Measurements from ENCODE around the gene ZFP90. TPM values are rescaled to one million over a fixed set of nuclear protein-coding genes. Genes with fewer than 3 reads are reported as not detected.

The ZFP90 gene
- total RNA-seq, 6 donors from 2014 or later = 14.3 to 33.5 (median 20.6) TPM

DNA sequence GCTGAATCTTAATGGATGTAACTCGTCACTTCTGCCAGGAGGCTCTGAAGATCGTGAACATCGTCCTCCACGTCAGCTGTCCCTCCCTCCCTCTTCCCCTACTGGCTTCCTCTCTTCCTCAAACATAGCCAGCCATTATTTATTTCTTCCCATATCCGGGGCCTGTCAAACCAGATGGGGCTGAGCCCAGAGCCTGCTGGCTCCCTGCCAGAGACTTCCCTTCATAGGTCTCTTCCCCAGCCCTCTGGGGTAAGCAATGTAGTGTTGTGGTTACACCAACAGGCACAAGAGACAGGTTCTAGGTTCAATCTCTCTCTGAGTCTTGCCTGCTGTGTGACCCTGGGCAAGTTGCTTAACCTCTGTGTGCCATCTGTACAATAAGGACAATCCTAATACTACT lies 40.1 kb upstream of the ZFP90 start:
- TF ChIP-seq, protein P1, sequence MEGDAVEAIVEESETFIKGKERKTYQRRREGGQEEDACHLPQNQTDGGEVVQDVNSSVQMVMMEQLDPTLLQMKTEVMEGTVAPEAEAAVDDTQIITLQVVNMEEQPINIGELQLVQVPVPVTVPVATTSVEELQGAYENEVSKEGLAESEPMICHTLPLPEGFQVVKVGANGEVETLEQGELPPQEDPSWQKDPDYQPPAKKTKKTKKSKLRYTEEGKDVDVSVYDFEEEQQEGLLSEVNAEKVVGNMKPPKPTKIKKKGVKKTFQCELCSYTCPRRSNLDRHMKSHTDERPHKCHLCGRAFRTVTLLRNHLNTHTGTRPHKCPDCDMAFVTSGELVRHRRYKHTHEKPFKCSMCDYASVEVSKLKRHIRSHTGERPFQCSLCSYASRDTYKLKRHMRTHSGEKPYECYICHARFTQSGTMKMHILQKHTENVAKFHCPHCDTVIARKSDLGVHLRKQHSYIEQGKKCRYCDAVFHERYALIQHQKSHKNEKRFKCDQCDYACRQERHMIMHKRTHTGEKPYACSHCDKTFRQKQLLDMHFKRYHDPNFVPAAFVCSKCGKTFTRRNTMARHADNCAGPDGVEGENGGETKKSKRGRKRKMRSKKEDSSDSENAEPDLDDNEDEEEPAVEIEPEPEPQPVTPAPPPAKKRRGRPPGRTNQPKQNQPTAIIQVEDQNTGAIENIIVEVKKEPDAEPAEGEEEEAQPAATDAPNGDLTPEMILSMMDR (IDR thresholded peaks at IDR 0.05) = no peak
- TF ChIP-seq POLR2A (IDR thresholded peaks at IDR 0.05) (no peak), POLR2AphosphoS5 (IDR thresholded peaks at IDR 0.05) (no peak), EP300 (IDR thresholded peaks at IDR 0.05) (no peak)
- no peaks in the 10 kb centered on the region for H3K27me3 ChIP-seq
- no peak for DNase-seq
- no peak for ATAC-seq (ENCODE audit: low FRiP score in 2 of 2)
- H3K36me3 ChIP-seq = no peaks in the 10 kb centered on the region
- no peak overlapping the region for H3K4me3 ChIP-seq
- 25 to 33% methylated on average over 5 of the region's 5 CpGs for WGBS, 2 donors
- H3K9me3 ChIP-seq = no peaks in the 10 kb centered on the region
- peaks cover 0 to 6% (median 2%) of the 10 kb centered on the region in 4 donors for H3K4me1 ChIP-seq
- no peak overlapping the region for H3K27ac ChIP-seq

DNA sequence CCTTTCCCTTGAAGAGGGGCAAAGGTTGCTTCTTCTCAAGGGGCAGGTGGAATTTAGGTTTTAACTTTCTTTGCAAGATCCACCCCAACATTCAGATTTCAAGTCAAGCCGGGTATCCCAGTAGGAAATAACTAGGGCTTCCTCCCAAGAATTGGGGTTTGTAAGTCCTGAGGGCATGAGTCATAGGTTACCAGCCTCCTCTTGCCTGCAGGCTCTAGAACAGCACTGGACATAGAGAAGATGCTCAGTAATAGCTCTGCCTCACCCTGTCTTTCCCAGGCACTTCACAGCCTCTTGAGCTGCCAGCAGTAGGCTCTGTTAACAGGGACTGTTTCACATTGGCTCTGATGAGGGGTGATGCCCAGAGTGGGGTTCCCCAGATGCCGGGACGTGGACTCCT lies 35.8 kb upstream of the ZFP90 start:
- Histone ChIP-seq H3K36me3 (no peaks in the 10 kb centered on the region), H3K27ac (no peak overlapping the region), H3K4me1 (peaks cover 0 to 6% (median 2%) of the 10 kb centered on the region in 4 donors), H3K9me3 (no peaks in the 10 kb centered on the region), H3K4me3 (no peak overlapping the region), H3K27me3 (no peaks in the 10 kb centered on the region)
- DNase-seq = no peak
- TF ChIP-seq EP300 (IDR thresholded peaks at IDR 0.05) = no peak
- 86 to 100% methylated on average over 3 of the region's 3 CpGs for WGBS, 2 donors
- ATAC-seq (ENCODE audit: low FRiP score in 2 of 2) = no peak

DNA sequence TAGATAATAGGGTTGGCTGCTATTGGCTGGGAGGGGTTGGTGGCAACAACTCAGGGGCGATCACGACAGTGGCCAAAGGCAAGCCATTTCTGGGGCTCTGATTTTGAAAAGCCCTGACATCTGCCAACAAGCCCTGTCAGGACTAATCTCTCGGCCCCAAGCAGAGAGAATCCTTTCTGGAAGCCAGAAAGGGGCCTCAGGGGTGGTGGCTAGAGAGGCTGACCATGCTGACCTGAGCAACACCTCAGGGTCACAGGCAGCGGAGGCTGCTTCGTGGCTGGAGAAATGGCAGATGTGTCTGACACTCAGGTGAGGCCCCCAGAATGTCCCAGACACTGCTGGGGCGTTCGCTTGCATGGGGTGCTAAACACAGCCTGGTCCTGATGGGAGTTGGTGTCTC lies 35.0 kb upstream of the ZFP90 start:
- DNase-seq (no peak), ATAC-seq (ENCODE audit: low FRiP score in 2 of 2) (no peak)
- no peaks in the 10 kb centered on the region for H3K36me3 ChIP-seq
- H3K9me3 ChIP-seq = no peaks in the 10 kb centered on the region
- TF ChIP-seq, protein P1 (IDR thresholded peaks at IDR 0.05) = no peak
- no peak for TF ChIP-seq POLR2AphosphoS5 (IDR thresholded peaks at IDR 0.05)
- no peak for TF ChIP-seq POLR2A (IDR thresholded peaks at IDR 0.05)
- no peak for TF ChIP-seq EP300 (IDR thresholded peaks at IDR 0.05)
- H3K4me3 ChIP-seq = no peak overlapping the region
- no peak overlapping the region for H3K27ac ChIP-seq
- peaks cover 0 to under 1% (median 0%) of the 10 kb centered on the region in 4 donors for H3K4me1 ChIP-seq
- H3K27me3 ChIP-seq = no peaks in the 10 kb centered on the region
- 81 to 84% methylated on average over 7 of the region's 7 CpGs for WGBS, 2 donors

DNA sequence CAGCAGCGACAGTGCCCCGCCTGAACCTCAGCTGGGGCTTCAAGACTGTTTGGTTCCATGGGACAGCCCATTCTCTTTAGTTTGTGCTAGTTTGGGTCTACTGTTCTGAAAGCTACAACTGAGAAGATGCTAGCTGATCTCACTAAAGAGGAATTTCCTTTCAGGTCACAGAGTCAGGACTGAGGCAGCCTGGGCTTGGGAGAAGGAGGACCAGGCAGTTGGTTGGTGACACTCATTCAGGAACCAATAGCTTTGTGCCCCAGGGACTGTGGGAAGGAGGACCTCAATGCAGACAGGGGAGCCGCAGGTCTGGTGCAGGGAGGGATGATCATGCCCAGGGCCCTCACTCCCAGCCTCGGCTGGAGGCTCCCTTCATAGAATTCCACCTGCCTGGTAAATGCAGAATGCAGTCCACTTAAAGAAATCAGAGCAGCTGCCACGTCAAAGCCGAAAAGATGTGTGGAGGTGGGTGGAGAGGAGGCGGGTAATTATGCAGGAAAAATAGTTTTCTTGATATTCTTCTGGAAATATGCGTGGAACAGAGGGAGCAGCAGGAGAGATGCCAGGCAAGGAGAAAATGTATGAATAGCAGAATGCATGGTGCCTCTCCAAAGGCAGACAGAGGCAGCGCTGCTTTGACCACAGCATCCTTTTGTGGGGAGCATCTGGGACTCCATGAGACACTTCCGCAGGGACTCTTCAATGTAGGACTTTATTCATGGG lies 32.6 kb upstream of the ZFP90 start:
- H3K4me3 ChIP-seq = no peak overlapping the region
- WGBS, 2 donors = 68 to 80% methylated on average over 8 to 10 of the region's 10 CpGs
- H3K9me3 ChIP-seq = no peaks in the 10 kb centered on the region
- TF ChIP-seq, protein P1 (IDR thresholded peaks at IDR 0.05) = no peak
- TF ChIP-seq POLR2A (IDR thresholded peaks at IDR 0.05) (no peak), POLR2AphosphoS5 (IDR thresholded peaks at IDR 0.05) (no peak), EP300 (IDR thresholded peaks at IDR 0.05) (no peak)
- no peaks in the 10 kb centered on the region for H3K36me3 ChIP-seq
- no peak for DNase-seq
- ATAC-seq (ENCODE audit: low FRiP score in 2 of 2) = no peak
- H3K27me3 ChIP-seq = no peaks in the 10 kb centered on the region
- no peak overlapping the region for H3K27ac ChIP-seq
- H3K4me1 ChIP-seq = peaks cover 0 to 15% (median 7%) of the 10 kb centered on the region in 4 donors

DNA sequence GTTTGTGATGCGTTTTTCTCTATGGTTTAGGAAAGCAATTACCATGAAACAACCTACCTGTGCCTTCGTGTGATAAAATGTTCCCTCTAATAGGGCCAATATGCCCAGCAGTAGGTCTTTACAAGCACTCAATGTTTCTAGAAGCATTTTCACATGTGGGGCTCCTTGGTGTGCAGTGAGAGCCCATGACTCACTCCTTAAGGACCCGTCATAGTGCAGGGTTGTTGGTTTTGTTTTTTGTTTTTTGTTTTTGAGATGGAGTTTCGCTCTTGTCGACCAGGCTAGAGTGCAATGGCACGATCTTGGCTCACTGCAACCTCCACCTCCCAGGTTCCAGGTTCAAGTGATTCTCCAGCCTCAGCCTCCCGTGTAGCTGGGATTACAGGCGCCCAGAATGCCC lies 31.1 kb upstream of the ZFP90 start:
- no peak for TF ChIP-seq POLR2A (IDR thresholded peaks at IDR 0.05)
- TF ChIP-seq, protein P1 (IDR thresholded peaks at IDR 0.05) = no peak
- no peak for TF ChIP-seq POLR2AphosphoS5 (IDR thresholded peaks at IDR 0.05)
- TF ChIP-seq EP300 (IDR thresholded peaks at IDR 0.05) = no peak
- DNase-seq = no peak
- H3K27ac ChIP-seq = no peak overlapping the region
- 74% methylated on average over 8 of the region's 8 CpGs for WGBS, 2 donors
- H3K4me1 ChIP-seq = peaks cover 0 to 22% (median 9%) of the 10 kb centered on the region in 4 donors
- H3K36me3 ChIP-seq = no peaks in the 10 kb centered on the region
- H3K4me3 ChIP-seq = no peak overlapping the region
- no peaks in the 10 kb centered on the region for H3K27me3 ChIP-seq
- no peaks in the 10 kb centered on the region for H3K9me3 ChIP-seq
- no peak for ATAC-seq (ENCODE audit: low FRiP score in 2 of 2)
